OCI-LY7 (cell line): ENCODE data around the gene ZNF609. TPM values are rescaled to one million over a fixed set of nuclear protein-coding genes. Genes with fewer than 3 reads are reported as not detected.

ENCODE experiments used
- BruUV-seq: library from RNA; stranded (reverse); fragments of 400-500 nt; replicated peaks from 2 replicates; lab custom pipeline; 2021; lab: Mats Ljungman, UMichigan
- CTCF ChIA-PET: fragments of 300-600 bp; sonication (Branson Sonifier 250); formaldehyde crosslinking; loops from one replicate; lab custom pipeline; 2022; ENCODE audit warnings: antibody characterized with exemption; ENCODE audit not compliant: unreplicated experiment; lab: Charles Lee
- POLR2A ChIA-PET: fragments of 300-600 bp; sonication (Branson Sonifier 250); formaldehyde crosslinking; loops from one replicate; lab custom pipeline; 2022; ENCODE audit warnings: antibody characterized with exemption; lab: Charles Lee
- DNase-seq: peaks from one replicate; pipeline ENCODE4 v3.0.0-alpha.2; 2015; ENCODE audit warnings: low spot score
- H2AFZ ChIP-seq: fragments of 200-600 bp; sonication (generic), shearing (Covaris generic); 2 replicates; pipeline ENCODE4 v1.6.1; 2014; ENCODE audit warnings: mild to moderate bottlenecking, antibody characterized with exemption, low read length, moderate library complexity
- H3K27ac ChIP-seq: fragments of 200-600 bp; sonication (generic); 2 replicates; pipeline ENCODE4 v1.5.1; 2014; ENCODE audit warnings: mixed run types, low read depth, mild to moderate bottlenecking, moderate library complexity, low read length, inconsistent platforms; ENCODE audit not compliant: poor library complexity, severe bottlenecking
- H3K36me3 ChIP-seq: fragments of 200-600 bp; sonication (generic); 2 replicates; pipeline ENCODE4 v1.6.1; 2014; ENCODE audit warnings: mild to moderate bottlenecking, antibody characterized with exemption, low read length, moderate library complexity, mixed read lengths; ENCODE audit not compliant: insufficient read depth
- H3K4me1 ChIP-seq: fragments of 200-600 bp; sonication (generic); 2 replicates; pipeline ENCODE4 v1.5.1; 2014; ENCODE audit warnings: mild to moderate bottlenecking, low read length; ENCODE audit not compliant: insufficient read depth, poor library complexity, severe bottlenecking
- H3K4me2 ChIP-seq: fragments of 200-600 bp; sonication (generic); 2 replicates; pipeline ENCODE4 v1.6.1; 2014; ENCODE audit warnings: mild to moderate bottlenecking, low read length
- H3K4me3 ChIP-seq: fragments of 200-600 bp; sonication (generic); 2 replicates; pipeline ENCODE4 v1.5.1; 2014; ENCODE audit warnings: mild to moderate bottlenecking, low read depth, low read length; ENCODE audit not compliant: poor library complexity, severe bottlenecking
- H3K79me2 ChIP-seq: fragments of 200-600 bp; sonication (generic); 2 replicates; pipeline ENCODE4 v1.6.1; 2016; ENCODE audit warnings: low read depth, mild to moderate bottlenecking, low read length, moderate library complexity, mixed read lengths; ENCODE audit not compliant: insufficient read depth
- H3K9me2 ChIP-seq: fragments of 200-600 bp; sonication (generic); 2 replicates; pipeline ENCODE4 v1.6.1; 2016; ENCODE audit warnings: mild to moderate bottlenecking, low read length, mixed read lengths; ENCODE audit not compliant: insufficient read depth
- H3K9me3 ChIP-seq: fragments of 200-600 bp; sonication (generic); 2 replicates; pipeline ENCODE4 v1.6.1; 2014; ENCODE audit warnings: mild to moderate bottlenecking, mixed run types, low read length, mixed read lengths
- H4K20me1 ChIP-seq: fragments of 200-600 bp; sonication (generic); 2 replicates; pipeline ENCODE4 v1.6.1; 2014; ENCODE audit warnings: mild to moderate bottlenecking, antibody characterized with exemption, low read length, moderate library complexity, mixed read lengths; ENCODE audit not compliant: insufficient read depth
- EZH2phosphoT487 ChIP-seq: fragments of 200-600 bp; sonication (generic); IDR thresholded peaks from 2 replicates; pipeline ENCODE4 v1.6.1; 2018; ENCODE audit warnings: low read depth, borderline replicate concordance, mild to moderate bottlenecking, mixed run types, antibody characterized with exemption, low read length, moderate library complexity, mixed read lengths
- intact Hi-C: fragments of 100-400 bp; cut with micrococcal nuclease; formaldehyde crosslinking; loops from one replicate; pipeline ENCODE4 v1.10.0; 2022; ENCODE audit not compliant: unreplicated experiment
- total RNA-seq, 2 experiments: library from RNA; depleted of rRNA in 1 of 2; stranded (reverse); fragments of >200 nt in 1 of 2; shearing (Covaris generic) in 1 of 2; gene quantifications; 2 replicates each; pipeline ENCODE4 v1.2.3, GENCODE V29; 2014 to 2022
- TF ChIP-seq, protein P1 (sequence below): fragments of 200-600 bp; sonication (generic); conservative IDR thresholded peaks from 2 replicates; pipeline ENCODE4 v1.5.1; 2014; ENCODE audit warnings: mild to moderate bottlenecking, antibody characterized with exemption, low read length, moderate library complexity, mixed read lengths

The ZNF609 gene
- total RNA-seq, 2 experiments from 2014 or later = 17.2 to 35.1 TPM

DNA sequence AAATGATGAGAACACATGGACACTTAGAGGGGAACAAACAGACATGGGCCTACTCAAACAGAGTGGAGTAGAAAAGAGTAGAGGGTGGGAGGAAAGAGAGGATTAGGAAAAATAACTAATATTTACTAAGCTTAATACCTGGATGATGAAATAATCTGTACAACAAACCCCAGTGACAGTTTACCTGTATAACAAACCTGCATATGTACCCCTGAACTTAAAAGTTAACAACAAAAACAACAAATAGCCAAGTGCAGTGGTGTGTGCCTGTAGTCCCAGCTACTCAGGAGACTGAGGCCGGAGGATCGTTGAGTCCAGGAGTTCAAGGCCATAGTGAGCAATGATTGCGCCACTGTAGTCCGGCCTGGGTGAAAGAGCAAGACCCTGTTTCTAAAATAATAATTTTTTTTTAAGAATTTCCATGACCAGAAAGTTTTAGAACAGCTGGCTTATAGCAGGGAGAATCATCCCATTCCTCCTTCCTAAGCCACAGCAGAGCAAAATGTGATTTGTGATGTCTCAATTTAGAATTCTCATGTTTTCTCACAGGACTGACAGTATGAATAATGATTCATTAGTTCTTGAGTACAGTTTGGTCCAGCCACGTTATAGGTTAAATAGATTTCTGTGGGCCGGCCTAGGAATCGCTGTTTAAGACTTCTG lies 150.0 kb downstream of the ZNF609 start:
- no peaks in the 10 kb centered on the region for H4K20me1 ChIP-seq
- H3K9me2 ChIP-seq = no peaks in the 10 kb centered on the region
- no peak overlapping the region for H3K4me2 ChIP-seq
- H3K9me3 ChIP-seq = no peaks in the 10 kb centered on the region
- DNase-seq = no peak
- H2AFZ ChIP-seq = no peak overlapping the region
- H3K4me3 ChIP-seq = no peak overlapping the region
- H3K4me1 ChIP-seq = no peaks in the 10 kb centered on the region
- no peak overlapping the region for H3K27ac ChIP-seq
- intact Hi-C loops = no loop called here
- H3K36me3 ChIP-seq = no peaks in the 10 kb centered on the region
- H3K79me2 ChIP-seq = no peaks in the 10 kb centered on the region; the same call in 1 of the 2 replicates
- TF ChIP-seq, protein P1, sequence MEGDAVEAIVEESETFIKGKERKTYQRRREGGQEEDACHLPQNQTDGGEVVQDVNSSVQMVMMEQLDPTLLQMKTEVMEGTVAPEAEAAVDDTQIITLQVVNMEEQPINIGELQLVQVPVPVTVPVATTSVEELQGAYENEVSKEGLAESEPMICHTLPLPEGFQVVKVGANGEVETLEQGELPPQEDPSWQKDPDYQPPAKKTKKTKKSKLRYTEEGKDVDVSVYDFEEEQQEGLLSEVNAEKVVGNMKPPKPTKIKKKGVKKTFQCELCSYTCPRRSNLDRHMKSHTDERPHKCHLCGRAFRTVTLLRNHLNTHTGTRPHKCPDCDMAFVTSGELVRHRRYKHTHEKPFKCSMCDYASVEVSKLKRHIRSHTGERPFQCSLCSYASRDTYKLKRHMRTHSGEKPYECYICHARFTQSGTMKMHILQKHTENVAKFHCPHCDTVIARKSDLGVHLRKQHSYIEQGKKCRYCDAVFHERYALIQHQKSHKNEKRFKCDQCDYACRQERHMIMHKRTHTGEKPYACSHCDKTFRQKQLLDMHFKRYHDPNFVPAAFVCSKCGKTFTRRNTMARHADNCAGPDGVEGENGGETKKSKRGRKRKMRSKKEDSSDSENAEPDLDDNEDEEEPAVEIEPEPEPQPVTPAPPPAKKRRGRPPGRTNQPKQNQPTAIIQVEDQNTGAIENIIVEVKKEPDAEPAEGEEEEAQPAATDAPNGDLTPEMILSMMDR = no peak
- TF ChIP-seq EZH2phosphoT487 = no peak
- no TSS peak for BruUV-seq
- ChIA-PET POLR2A (interaction anchor here (1.3 kb wide), 1 partner anchor 9 kb away, joined by 4 read pairs; no protein-coding TSS in a partner anchor), CTCF (no interaction called here)

DNA sequence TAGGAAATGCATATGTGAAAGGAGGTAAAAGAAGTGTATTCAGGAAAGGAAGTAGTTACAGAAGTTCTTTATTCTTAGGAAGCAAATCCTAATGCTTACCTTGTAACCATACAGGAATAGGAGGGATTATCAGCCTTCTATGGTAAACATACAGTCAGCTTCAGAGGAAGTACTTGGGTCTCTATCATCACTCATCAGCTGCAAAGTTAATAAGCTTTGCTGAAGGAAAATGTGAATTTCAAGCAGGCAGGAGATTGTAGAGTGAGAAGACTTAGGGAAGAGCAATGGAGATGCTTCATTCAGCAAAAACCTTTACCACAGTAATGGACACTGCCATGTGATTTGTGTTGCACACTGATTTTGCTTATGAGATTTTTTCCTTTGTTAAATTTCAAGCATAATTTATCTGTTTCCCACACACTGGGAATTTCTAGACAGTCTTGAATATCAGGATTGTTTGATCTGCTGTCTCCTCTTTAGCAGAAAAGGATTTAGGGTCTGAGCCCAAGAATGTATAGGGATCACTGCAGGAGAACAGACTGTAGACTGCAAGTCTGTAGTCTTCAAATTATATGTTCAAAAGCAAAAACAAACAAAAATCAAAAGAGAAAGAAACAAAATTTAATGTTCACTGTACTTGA lies 150.8 kb downstream of the ZNF609 start:
- intact Hi-C loops = no loop called here
- Histone ChIP-seq H4K20me1 (no peaks in the 10 kb centered on the region), H3K27ac (no peak overlapping the region), H3K4me1 (no peaks in the 10 kb centered on the region), H3K4me3 (no peak overlapping the region), H3K36me3 (no peaks in the 10 kb centered on the region), H2AFZ (no peak overlapping the region), H3K9me2 (no peaks in the 10 kb centered on the region), H3K4me2 (no peak overlapping the region), H3K9me3 (no peaks in the 10 kb centered on the region), H3K79me2 (no peaks in the 10 kb centered on the region; the same call in 1 of the 2 replicates)
- POLR2A ChIA-PET = interaction anchor here (0.6 to 1.3 kb wide), 2 partner anchors 9 to 288 kb away, joined by 3 to 4 read pairs; no protein-coding TSS in a partner anchor
- no TSS peak for BruUV-seq
- TF ChIP-seq, protein P1 = no peak
- TF ChIP-seq EZH2phosphoT487 = no peak
- CTCF ChIA-PET = no interaction called here
- DNase-seq = no peak
